Measurements from ENCODE around the gene TRAFD1. TPM values are rescaled to one million over a fixed set of nuclear protein-coding genes. Genes with fewer than 3 reads are reported as not detected.

TRAFD1 gene
- total RNA-seq, 1 donor from 2014 or later = 29.5 TPM

DNA sequence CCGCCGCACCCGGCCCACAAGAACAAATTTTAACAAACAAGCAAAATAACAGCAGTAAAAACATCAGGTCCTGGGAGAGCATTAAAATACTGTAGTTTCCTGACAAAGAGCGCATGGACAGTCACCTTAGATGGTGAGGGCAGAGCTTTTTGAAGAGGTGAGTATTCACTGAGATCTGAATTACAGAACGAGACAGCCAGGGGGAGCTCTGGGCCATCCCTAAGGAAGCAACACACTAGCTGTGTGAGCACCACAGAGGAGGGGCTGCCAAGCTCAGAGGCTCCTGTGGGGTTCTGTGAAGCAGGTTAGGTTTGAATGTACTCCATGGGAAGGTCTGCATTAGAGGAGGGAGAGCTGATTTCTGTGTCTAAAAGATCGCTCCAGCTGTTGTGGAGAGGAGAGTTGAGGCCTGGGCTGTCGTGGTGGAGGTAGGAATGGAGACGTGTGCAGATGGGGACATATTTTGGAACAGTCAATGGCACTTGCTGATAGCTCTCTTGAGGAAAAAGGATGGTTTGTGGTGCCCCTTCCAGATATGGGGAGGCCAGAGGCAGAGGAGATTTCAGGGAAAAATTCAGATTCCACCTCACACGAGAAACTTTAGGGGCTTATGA, 72.9 kb downstream of the TRAFD1 start:
- no peak for DNase-seq (ENCODE audit: low read depth, low spot score)

DNA sequence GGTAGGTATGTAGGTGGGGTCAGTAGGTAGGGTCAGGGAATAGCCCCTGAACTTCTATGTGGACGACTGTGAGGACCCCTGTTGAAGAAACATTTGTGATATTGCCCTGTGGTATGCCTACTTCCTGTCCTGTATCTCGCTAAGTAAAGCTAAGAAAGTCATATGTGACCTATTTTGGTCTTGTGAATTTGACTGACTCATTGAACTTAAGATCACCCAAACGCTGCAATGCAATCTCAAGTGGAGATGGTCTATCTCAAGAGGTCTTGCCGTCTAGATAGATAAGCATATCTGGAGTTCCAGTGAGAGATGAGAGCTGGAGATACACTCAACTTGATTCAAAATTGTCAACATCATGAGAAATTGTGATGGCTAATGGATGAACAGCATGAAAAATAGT, 73.8 kb downstream of the TRAFD1 start:
- no peak for DNase-seq (ENCODE audit: low read depth, low spot score)

Other genes starting within 250 kb of the TRAFD1 start
- gene TMEM116, start 112.4 kb upstream of the TRAFD1 start, total RNA-seq = 1.7 and 2.3 TPM in 2 replicates
- 69.3 and 78.9 TPM in 2 replicates for gene ERP29, start 112.1 kb upstream of the TRAFD1 start, total RNA-seq
- 22.6 and 29.2 TPM in 2 replicates for gene NAA25, start 16.8 kb upstream of the TRAFD1 start, total RNA-seq

Data from pulmonary artery endothelial cell (primary cell).